Stimulated activated CD4-positive, alpha-beta T cell treated with anti-CD3 and anti-CD28 coated beads, Interleukin-2, amount 100 ng/mL, for 24 hours (primary cell): ENCODE results near the gene UBL3.

Source experiments
- DNase-seq, 2 donors: peaks; one replicate each; pipeline ENCODE4 v3.0.0-alpha.2; 2020

UBL3 gene

GRCh38 chr13:29855784-29856183, 5.4 kb upstream of the UBL3 start:
- DNase-seq = no peak

- no peak for DNase-seq
Observed at GRCh38 chr13:29855009-29855408, 4.6 kb upstream of the UBL3 start.

- DNase-seq = no peak
Observed at GRCh38 chr13:29853131-29853530, 2.7 kb upstream of the UBL3 start.

DNA sequence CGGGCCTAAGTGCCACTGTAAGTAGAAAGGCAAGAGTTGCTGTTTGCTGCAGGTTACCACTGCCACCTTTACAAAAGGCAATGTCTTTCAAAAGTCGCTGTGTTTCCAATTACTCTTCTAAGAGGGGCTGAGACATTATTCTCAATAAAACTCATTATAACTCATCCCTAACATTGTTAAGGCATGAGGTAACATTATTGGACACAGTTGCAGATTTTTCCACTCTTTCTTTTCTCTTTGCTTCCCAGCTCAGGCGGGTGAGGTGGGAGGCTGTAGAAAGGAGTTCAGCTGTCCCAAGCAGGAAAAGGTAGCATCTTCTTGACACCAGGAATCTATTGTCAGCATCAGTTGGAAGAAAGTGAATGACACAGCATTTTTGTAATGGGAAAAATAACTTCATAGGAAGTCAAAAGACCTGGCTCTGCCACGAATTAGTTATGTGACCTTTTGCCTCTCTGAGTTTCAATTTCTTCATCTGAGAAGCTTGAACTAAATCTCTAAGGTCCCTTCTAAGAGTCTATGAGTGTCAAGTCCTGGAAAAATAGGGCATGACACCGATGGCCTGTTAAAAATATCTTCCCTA, 2.1 kb upstream of the UBL3 start:
- DNase-seq = no peak

DNA sequence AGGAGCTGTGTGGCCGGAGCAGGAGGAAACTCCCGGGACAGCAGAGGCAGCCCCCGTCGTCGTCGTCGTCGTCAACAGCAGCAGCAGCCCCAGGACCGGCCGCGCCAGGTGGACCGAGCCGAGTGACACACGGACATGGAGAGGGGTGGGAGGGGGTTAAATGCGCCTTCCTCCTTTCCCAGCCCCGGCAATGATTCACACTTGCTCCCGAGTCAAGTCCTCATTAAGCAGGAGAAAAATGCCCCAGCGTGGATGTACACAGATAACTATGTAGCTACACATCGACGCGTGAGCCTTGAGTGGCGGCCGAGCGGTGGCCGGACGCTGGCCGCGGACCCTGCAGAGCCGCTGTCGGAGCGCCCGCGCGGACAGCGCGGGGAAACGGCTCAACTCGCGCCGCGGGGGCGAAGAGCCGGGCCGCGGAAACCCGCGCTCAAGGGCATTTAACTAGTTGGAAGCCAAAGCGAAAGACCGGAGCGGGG, 645 bp downstream of the UBL3 start:
- DNase-seq = peak; percentile 40 to 46

GRCh38 chr13:29849071-29849631, 1.3 kb downstream of the UBL3 start:
- peak; percentile 34 to 44 for DNase-seq

DNA sequence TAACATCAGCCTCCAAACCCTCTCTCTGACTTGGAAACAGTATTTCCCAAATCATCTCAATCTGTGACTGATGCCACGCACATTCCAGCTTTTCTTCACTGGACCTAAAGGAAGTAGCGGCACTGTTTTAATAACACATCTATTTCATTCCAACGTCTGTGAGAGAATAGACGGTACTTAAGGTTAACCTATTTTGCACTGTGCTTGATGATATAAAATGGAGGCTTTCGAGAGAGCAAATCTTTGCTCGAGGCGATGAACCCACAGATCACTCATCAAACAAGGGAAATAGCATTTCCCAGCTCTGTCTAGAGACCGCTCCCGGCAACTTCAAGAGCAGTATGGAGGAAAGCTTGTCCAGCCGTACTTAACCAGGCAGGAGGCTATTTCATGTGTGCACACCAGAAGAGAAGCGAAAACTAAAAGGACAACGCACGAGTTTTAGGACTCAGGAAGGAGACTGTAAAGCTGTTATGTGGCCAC, 2.9 kb downstream of the UBL3 start:
- DNase-seq = no peak

DNA sequence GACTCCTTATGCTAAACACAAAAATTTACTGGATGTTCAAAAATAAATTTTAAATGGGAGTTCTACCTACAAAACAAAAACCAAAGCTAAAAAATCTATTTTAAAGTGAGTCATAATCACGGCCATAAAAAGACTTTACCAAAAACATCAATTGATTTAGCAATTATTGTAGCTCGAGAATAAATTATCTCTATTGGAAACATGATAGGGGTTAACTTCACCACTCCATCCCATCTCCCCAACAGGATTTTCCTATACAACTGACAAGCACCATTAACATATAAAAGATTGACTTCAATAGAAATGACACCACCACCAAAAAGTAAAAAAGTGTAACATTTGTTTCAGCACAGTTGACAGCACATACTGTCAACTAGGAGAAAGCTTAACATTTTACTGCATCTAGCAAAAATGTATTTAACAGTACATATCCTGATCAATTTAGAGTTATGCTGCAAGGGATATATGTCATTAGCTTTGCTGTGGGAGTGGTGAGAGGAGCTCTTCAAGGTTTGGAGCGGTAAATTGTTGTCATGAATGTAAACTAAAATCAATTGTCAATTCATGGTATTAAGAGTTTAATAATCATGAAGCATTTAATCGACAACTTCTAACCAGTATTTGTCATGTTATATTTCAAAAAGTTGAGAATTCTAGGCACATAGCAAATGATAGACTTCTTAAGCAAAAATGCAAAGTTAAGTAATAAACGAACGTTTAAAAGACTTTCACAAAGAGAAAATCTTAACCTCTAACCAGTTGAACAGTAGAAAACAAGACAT, 3.8 kb downstream of the UBL3 start:
- no peak for DNase-seq

DNA sequence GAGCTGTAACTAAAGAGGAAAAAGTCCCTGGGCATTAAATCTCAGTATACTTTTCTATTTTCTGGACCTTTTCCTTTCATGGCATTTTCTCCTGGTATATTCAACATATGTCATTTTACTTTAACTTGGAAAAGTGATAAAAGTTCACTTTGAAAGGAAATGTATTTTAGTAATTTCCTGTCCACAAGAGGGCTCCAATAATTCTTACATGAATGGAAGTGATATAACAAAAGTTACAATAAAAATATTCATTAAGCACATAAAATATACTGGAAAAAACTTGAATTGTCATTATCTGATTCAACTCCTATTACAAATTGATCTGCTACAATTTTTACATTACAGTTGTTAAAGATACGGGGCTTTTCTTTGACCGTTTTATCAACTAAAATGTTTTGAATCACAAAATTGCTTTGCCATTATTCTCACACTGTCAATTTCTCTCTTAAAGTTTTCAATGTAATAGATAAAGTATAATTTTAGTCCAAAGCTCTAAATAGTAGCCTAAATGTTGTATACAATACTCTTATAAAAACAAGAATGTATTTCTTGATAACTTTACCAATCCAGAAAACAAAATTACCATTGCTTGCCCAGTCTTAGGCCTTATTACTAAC, 4.9 kb downstream of the UBL3 start:
- DNase-seq = no peak

DNA sequence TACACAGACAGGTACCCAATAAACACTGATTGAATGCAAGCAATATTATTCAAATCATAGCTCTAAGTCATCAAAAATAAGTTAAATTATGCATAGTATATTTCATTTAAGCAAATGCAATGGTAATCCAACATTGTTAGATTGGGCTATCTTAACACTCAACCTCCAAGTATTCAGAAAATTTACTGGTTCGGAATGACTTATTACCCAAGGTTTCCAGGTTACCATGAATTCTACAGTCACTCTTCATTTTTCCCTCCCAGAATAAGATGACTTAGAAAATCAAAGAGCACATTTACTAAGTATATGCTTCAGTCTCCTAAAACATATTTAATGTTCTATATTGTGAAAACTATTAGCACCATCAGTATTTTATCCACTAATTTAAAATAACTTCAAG, 6.0 kb downstream of the UBL3 start:
- no peak for DNase-seq

DNA sequence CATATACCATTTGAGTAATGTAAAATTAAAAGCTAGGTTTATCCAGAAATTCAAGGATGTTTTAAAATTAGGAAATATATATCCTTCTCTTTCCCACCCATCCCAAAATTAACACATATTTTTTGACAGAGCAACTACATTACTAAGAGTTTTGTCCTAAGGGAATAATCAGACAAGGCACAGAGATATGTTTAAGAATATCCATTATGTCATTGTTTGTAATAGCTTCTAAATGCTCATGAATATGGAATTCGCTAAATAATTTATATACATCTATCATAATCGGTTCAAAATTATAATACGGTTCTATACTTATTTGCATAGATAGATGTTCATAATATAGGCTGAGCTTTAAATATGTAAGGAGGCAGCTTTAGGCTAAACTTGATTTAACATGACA, 9.8 kb downstream of the UBL3 start:
- DNase-seq = no peak

DNA sequence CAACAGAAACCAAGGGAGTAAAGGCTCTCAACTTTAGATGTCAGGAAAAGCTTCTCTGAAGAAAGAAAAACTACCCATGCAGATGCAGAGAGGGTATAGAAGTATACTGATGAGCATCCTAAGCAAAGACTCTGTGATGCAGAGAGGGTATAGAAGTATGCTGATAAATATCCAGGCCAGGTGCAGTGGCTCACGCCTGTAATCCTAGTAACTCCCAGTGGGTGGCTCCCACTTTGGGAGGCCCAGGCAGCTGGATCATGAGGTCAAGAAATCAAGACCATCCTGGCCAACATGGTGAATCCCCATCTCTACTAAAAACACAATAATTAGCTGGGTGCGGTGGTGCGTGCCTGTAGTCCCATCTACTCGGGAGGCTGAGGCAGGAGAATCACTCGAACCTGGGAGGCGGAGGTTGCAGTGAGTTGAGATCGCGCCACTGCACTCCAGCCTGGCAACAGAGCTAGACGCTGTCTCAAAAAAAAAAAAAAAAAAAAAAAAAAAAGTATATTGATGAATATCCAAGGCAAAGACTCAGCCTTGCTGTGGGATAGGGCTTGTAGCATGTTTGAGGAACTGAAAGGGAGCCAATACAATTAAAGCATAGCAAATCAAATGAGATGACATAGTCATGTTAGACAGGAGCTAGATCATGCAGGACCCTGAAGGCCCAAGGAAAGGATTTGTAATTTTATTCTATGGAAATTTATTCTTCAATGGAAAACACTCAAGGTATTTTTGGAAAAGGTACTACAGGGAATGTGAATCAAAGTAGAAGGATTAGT, 14.9 kb downstream of the UBL3 start:
- DNase-seq = no peak

DNA sequence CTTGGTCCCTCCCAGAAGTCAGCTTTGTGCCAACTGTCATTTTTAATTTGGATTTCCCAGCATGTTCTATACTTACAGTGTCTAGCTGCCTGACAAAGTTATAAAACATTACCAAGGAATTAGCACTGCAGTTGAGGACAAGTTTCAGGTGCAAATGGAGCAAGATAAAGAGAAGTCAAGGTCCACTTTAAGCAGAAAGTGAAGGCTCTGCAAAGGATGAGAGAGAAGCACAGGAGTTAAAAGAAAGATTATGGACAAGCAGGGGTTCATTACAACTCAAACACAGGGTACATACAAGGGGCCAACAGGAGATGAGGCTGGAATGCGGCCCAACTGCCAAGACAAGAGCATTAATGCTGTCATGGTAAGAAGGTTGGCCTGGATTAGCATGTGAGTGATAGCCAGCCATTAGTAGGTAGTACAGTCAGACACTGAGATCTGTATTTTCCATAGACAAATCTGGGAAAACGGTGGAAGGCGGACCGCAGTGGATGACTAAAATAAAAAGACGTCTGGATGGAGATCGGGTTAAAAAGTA, 17.6 kb downstream of the UBL3 start:
- DNase-seq = no peak

DNA sequence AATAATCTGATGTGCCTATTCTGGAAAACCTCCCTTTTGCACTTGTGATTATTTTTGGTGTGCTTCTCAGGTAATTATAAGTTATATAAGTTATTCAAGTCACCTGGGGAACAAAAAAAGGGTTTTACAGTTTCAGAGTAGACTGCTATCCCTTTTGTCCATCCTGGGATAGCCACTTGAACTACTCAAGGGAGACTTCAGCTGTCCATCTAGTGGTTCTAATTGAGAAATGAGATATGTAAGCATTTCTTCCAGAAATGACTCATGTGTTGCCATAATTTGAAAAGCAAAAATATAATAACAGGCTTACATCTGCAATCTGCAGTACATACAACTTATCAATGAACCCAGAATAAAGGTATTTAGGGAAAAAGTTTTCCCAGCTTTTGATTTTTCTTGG, 20.4 kb downstream of the UBL3 start:
- DNase-seq = no peak

DNA sequence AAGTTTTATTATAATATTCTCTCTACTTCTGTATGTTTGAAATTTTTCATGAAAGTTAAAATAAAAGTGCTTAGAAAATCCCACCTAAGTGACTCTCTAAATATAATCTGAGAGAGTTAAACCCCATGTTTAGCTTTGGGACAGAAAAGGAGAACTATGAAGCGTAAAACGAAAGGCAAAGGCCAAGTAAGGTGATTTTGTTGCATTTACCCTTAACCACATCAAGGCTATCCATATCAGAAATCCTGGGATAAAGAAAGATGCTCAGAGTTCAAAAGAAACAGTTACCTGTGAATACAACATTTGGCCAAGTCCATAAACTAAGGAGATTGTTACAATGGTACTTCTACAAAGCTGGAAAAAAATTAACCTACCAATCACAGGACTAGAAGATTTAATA, 31.3 kb downstream of the UBL3 start:
- DNase-seq = no peak

DNA sequence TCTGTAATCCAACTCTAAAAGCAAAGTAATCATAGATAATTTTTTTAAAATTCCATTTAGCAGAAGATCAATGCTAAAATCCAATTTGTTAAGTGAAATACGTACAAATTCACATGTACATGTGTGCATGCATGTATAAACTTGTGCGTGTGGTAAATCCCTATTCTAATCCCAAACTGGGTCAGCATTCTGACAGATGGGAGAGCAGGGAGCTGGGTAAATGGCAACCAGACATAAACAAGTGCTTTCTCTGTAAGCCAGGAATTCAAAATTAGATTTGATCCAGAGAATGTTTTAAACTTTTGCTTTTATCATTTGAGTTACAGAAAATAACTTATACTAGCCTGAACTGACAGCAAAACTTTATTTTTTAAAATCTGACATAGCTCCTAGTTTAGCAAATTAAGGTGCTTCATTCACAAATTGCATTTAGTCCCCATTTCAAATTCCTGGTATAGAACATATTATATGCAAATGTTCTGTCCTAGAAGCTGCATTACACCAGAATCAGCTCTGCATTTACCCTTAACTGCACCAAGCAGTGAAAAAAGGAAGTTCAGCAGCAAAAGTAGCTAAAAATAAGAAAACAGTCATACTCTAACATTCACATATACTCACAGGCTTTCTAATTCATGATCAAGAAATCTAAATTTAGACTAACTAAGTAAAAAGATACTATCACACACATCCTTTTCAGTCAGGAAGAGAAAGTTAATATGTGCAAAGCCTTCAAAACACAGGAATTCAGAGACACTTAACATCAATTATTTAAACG, 32.6 kb downstream of the UBL3 start:
- DNase-seq = no peak

DNA sequence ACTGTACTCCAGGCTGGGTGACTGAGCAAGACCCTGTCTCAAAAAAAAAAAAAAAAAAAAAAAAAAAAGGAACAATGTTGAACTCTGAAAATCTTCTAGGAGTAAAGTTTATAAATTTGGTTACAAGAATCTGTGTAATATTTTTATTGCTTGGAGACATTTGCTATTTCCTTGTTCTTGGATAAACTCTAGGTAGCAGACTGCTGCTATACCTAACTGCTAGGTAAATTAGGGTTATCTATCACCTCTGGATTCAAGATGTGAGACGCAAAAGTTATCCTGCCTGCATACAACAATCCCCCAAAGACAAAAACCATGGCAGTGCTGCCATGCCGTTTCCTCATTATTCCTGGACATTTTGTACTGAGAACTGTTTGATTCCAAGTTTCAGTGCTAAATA, 33.7 kb downstream of the UBL3 start:
- DNase-seq = no peak

DNA sequence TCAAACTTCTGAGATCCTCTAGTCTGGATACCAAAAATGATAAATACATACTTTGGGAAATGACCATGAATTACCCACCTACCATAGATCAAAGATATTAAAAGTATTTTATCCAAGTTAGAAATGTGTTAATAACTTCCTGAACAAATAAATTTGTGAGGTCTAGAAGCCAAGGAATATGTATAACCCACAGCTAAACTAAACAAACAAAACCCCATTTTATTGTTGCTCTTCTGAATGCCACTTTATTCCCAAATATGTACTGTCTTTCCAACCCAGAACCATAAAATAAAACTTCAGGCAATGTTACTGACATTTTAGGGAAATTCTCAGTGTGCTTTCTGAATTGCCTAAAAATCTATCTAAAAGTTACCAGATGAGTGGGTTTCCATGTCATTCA, 35.1 kb downstream of the UBL3 start:
- no peak for DNase-seq

- DNase-seq = no peak
Observed at GRCh38 chr13:29810898-29811297, 39.5 kb downstream of the UBL3 start.

DNA sequence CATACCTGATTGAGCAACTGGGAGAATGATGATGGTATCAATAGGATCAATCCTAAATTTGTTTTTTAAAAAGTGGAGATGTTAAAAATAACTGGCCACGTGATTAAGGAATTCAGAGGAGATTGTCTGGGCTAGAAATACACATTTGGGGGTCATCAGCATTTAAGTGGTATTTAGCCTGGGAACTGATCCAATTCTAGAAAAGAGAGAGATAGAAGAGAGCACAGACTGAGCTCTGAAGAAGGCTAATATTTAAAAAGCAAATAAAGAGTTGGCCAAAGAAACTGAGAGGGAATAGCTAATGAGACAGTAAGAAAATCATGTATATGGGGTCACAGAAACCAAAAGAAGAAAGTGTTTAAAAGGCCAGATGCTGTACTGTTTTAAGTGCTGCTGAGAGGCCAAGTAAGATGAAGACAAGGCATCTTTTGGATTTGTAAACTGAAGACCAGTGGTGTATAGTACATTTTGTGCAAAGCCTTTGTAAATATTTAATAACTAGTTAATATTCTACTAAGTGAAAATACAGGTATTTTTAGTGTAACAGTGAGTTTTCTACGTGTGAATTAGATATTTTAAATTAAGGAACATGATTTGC, 40.2 kb downstream of the UBL3 start:
- DNase-seq = no peak

- DNase-seq = no peak
Observed at GRCh38 chr13:29808264-29808663, 42.2 kb downstream of the UBL3 start.
